ENCODE results near the gene FSD2. TPM values are rescaled to one million over a fixed set of nuclear protein-coding genes. Genes with fewer than 3 reads are reported as not detected.

The FSD2 gene
- total RNA-seq, 1 experiment from 2014 or later: not detected

DNA sequence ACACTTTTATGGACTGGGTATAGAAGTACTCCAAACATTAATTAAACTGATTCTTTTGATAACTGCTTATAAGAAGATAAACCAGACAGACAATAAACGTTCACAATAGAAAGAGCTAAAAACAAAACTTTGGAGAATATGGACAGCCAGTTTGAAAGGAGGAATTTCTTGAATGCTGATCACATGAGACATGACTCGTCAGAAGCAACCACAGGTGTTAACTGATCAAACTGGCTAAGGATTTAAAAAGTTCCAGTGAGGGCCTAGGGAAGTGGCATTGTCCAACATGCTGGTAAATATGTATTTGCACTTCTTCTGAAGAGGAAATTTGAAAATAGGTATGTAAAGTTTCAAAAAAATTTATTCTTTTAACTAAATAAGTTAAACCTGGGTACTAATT lies 66.8 kb downstream of the FSD2 start:
- no peaks in the 10 kb centered on the region for H3K4me1 ChIP-seq (ENCODE audit: insufficient read depth, low read length)
- H3T11ph ChIP-seq (ENCODE audit: low read length): no peak overlapping the region
- no peak overlapping the region for H2AK5ac ChIP-seq (ENCODE audit: insufficient read length, low read length)
- no peak overlapping the region for H2BK5ac ChIP-seq (ENCODE audit: insufficient read length, low read length)
- Mint-ChIP-seq H3K27me3 (ENCODE audit: low read depth) (no peaks in the 10 kb centered on the region), H3K4me3 (no peak overlapping the region), H3K36me3 (ENCODE audit: insufficient read depth in 1 of 3, low read depth in 3 of 3) (peaks cover 0 to 4% (median 0%) of the 10 kb centered on the region in 3 experiments; a peak in 1 of 7 replicates), H3K4me1 (no peaks in the 10 kb centered on the region; a peak in 1 of 4 replicates), H3K9me3 (no peaks in the 10 kb centered on the region), H3K27ac (no peak overlapping the region)
- no peak overlapping the region for H3K56ac ChIP-seq (ENCODE audit: insufficient read length, low read depth, low read length)
- no peak overlapping the region for H3K4ac ChIP-seq (ENCODE audit: low read depth, low read length)
- H3K23me2 ChIP-seq (ENCODE audit: insufficient read length, low read depth, low read length, poor library complexity, severe bottlenecking): no peaks in the 10 kb centered on the region
- H3K14ac ChIP-seq (ENCODE audit: insufficient read depth, low read length): no peak overlapping the region
- H4K20me1 ChIP-seq (ENCODE audit: control insufficient read depth, insufficient read depth, insufficient read length): no peaks in the 10 kb centered on the region
- H2BK20ac ChIP-seq (ENCODE audit: low read depth, low read length, poor library complexity, severe bottlenecking): no peak overlapping the region
- no peak overlapping the region for H2BK12ac ChIP-seq (ENCODE audit: insufficient read length, low read depth, low read length)
- no peak overlapping the region for H4K8ac ChIP-seq (replicated peaks; ENCODE audit: insufficient read length, low read depth, low read length)
- H3K4me2 ChIP-seq (ENCODE audit: insufficient read depth, insufficient read length, low read length): no peak overlapping the region
- WGBS (ENCODE audit: extremely low coverage, insufficient read length, low lambda C conversion rate): no CpG with 5 or more reads among the region's 2 CpGs
- H2BK15ac ChIP-seq (ENCODE audit: low read depth, low read length): no peak overlapping the region
- no peak overlapping the region for H3K9ac ChIP-seq (ENCODE audit: extremely low read depth, insufficient read length, low read length)
- TF ChIP-seq, protein P1, sequence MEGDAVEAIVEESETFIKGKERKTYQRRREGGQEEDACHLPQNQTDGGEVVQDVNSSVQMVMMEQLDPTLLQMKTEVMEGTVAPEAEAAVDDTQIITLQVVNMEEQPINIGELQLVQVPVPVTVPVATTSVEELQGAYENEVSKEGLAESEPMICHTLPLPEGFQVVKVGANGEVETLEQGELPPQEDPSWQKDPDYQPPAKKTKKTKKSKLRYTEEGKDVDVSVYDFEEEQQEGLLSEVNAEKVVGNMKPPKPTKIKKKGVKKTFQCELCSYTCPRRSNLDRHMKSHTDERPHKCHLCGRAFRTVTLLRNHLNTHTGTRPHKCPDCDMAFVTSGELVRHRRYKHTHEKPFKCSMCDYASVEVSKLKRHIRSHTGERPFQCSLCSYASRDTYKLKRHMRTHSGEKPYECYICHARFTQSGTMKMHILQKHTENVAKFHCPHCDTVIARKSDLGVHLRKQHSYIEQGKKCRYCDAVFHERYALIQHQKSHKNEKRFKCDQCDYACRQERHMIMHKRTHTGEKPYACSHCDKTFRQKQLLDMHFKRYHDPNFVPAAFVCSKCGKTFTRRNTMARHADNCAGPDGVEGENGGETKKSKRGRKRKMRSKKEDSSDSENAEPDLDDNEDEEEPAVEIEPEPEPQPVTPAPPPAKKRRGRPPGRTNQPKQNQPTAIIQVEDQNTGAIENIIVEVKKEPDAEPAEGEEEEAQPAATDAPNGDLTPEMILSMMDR (conservative IDR thresholded peaks at IDR 0.05): no peak
- H2AFZ ChIP-seq (ENCODE audit: low read length): no peak overlapping the region
- H3K23ac ChIP-seq (ENCODE audit: insufficient read length, low read depth, low read length): no peak overlapping the region
- H4K91ac ChIP-seq (ENCODE audit: insufficient read length, low read depth, low read length): no peak overlapping the region
- H3K27me3 ChIP-seq (ENCODE audit: insufficient read depth, low read length): no peaks in the 10 kb centered on the region
- H3K27ac ChIP-seq (ENCODE audit: insufficient read length, low read depth, low read length): no peak overlapping the region
- no peak overlapping the region for H3K18ac ChIP-seq (ENCODE audit: insufficient read length, low read depth, low read length)
- H3K79me2 ChIP-seq (ENCODE audit: insufficient read depth, low read length): no peaks in the 10 kb centered on the region
- no peaks in the 10 kb centered on the region for H3K9me3 ChIP-seq (ENCODE audit: control insufficient read depth, low read depth, low read length)
- H4K5ac ChIP-seq (ENCODE audit: insufficient read length, low read depth, low read length): no peak overlapping the region
- H3K79me1 ChIP-seq (ENCODE audit: insufficient read depth, low read depth, low read length, poor library complexity, severe bottlenecking): no peaks in the 10 kb centered on the region
- H2BK120ac ChIP-seq (ENCODE audit: low read depth, low read length, poor library complexity, severe bottlenecking): no peak overlapping the region
- DNase-seq: no peak
